ENCODE data around the gene ACTA1. TPM values are rescaled to one million over a fixed set of nuclear protein-coding genes. Genes with fewer than 3 reads are reported as not detected.
"Not testable (repeated sequence)": the region's sequence is repeated elsewhere in the genome, so short reads cannot be mapped to it uniquely, and the experiment has no call there.

Gene ACTA1
- total RNA-seq, 4 donors from 2014 or later, result 0.59 to 2.6 (median 1.7) TPM

DNA sequence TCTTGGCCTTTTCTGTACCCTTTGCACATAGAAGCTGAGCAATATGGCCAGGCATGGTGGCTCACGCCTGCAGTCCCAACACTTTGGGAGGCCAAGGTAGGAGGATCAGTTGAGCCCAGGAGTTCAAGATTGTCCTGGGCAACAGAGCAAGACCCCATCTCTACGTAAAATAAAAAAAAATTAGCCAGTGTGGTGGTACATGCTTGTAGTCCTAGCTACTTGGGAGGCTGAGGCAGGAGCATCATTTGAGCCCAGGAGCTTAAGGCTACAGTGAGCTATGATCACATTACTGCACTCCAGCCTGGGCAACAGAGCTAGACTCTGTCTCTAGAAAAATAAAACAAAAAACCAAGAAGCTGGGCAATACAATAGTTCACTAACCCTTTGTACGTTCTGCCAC, 6.3 kb downstream of the ACTA1 start:
- no peak overlapping the region for H3K27ac ChIP-seq
- H3K4me1 ChIP-seq, result peaks cover 20% of the 10 kb centered on the region
- H3K27me3 ChIP-seq, result peaks cover 81% of the 10 kb centered on the region
- 84% methylated on average over 3 of the region's 3 CpGs for WGBS
- no peak overlapping the region for H3K4me3 ChIP-seq
- DNase-seq (ENCODE audit: low spot score in 2 of 2), result no peak
- no peak for TF ChIP-seq POLR2AphosphoS5 (IDR thresholded peaks at IDR 0.05)
- no peak for TF ChIP-seq POLR2A (IDR thresholded peaks at IDR 0.05)
- TF ChIP-seq EP300 (IDR thresholded peaks at IDR 0.05), result no peak
- TF ChIP-seq, protein P1, sequence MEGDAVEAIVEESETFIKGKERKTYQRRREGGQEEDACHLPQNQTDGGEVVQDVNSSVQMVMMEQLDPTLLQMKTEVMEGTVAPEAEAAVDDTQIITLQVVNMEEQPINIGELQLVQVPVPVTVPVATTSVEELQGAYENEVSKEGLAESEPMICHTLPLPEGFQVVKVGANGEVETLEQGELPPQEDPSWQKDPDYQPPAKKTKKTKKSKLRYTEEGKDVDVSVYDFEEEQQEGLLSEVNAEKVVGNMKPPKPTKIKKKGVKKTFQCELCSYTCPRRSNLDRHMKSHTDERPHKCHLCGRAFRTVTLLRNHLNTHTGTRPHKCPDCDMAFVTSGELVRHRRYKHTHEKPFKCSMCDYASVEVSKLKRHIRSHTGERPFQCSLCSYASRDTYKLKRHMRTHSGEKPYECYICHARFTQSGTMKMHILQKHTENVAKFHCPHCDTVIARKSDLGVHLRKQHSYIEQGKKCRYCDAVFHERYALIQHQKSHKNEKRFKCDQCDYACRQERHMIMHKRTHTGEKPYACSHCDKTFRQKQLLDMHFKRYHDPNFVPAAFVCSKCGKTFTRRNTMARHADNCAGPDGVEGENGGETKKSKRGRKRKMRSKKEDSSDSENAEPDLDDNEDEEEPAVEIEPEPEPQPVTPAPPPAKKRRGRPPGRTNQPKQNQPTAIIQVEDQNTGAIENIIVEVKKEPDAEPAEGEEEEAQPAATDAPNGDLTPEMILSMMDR (IDR thresholded peaks at IDR 0.05), result no peak
- H3K36me3 ChIP-seq, result no peaks in the 10 kb centered on the region
- H3K9me3 ChIP-seq, result no peaks in the 10 kb centered on the region

DNA sequence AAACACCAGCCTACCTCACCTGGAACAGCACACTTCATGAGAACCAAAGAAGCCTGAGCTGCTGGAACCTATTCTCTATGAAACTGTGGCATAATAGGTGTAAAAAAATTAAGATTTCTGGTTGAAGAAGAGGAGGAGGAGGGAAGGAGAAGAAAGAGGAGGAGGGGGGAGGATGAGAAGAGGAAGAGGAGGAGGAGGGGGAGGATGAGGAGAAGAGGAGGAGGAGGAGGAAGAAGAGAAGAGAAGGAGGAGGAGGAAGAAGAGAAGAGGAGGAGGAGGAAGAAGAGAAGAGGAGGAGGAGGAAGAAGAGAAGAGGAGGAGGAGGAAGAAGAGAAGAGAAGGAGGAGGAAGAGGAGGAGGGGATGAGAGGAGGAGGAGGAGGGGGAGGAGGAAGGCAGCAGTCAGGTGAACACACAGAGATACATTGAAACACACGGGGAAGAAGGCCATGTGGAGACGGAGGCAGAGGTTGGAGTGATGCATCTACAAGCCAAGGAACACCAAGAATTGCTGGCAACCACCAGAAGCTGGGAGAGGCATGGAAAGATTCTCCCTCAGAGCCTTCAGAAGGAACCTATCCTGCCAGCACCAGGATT, 8.2 kb downstream of the ACTA1 start:
- no peaks in the 10 kb centered on the region for H3K36me3 ChIP-seq
- 76% methylated on average over 2 of the region's 2 CpGs for WGBS
- TF ChIP-seq POLR2AphosphoS5 (IDR thresholded peaks at IDR 0.05) (no peak), EP300 (IDR thresholded peaks at IDR 0.05) (no peak), POLR2A (IDR thresholded peaks at IDR 0.05) (no peak)
- TF ChIP-seq, protein P1 (IDR thresholded peaks at IDR 0.05), result no peak
- no peaks in the 10 kb centered on the region for H3K9me3 ChIP-seq
- DNase-seq (ENCODE audit: low spot score in 2 of 2), result no peak
- H3K4me3 ChIP-seq, result no peak overlapping the region
- peaks cover 65% of the 10 kb centered on the region for H3K27me3 ChIP-seq
- H3K4me1 ChIP-seq, result peaks cover under 1% of the 10 kb centered on the region
- H3K27ac ChIP-seq, result no peak overlapping the region

DNA sequence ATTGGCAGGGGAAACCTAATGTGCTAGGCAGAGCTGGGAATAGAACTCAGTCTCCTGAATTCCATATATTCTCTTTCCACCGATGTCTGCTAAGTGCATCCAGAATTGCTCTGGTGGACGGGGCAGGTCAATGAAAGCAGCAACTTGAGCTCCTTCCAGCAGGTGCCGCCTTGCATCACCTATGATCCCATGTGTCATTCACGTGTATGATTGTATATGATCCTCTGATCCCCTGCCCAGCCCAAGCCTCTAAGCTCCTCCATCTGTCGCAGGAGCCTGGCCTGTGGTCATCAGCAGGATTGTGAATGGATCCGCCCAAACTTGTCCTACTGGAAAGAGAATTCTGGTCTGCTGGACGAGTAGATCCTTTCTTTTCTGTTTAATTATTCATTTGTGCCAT, 13.1 kb downstream of the ACTA1 start:
- no peak for DNase-seq (ENCODE audit: low spot score in 2 of 2)
- H3K9me3 ChIP-seq, result no peaks in the 10 kb centered on the region
- 78% methylated on average over 7 of the region's 7 CpGs for WGBS
- H3K36me3 ChIP-seq, result no peaks in the 10 kb centered on the region
- H3K4me3 ChIP-seq, result no peak overlapping the region
- H3K4me1 ChIP-seq, result no peaks in the 10 kb centered on the region
- TF ChIP-seq EP300 (IDR thresholded peaks at IDR 0.05) (no peak), POLR2A (IDR thresholded peaks at IDR 0.05) (no peak), POLR2AphosphoS5 (IDR thresholded peaks at IDR 0.05) (no peak)
- TF ChIP-seq, protein P1 (IDR thresholded peaks at IDR 0.05), result no peak
- H3K27me3 ChIP-seq, result peaks cover 31% of the 10 kb centered on the region
- no peak overlapping the region for H3K27ac ChIP-seq

DNA sequence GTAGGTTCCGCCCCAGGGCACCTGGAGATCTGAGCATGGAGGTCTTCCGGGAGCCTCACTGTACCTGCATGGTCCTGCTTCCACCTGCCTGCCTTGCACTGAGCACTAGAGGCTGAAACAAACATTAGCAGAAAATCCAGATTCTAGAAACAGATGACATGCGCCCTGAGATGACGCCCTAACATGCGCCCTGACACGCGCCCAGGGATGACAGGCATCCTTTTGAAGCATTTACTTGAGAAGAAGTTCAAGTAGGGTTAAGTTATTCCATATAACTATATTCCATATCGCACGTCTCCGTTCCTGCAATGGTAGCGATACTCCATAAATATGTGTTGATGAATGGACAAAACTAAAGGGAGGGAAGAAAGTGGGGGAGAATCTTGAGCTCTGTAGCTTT, 13.7 kb downstream of the ACTA1 start:
- no peaks in the 10 kb centered on the region for H3K9me3 ChIP-seq
- no peaks in the 10 kb centered on the region for H3K4me1 ChIP-seq
- no peaks in the 10 kb centered on the region for H3K36me3 ChIP-seq
- no peak for DNase-seq (ENCODE audit: low spot score in 2 of 2)
- TF ChIP-seq, protein P1 (IDR thresholded peaks at IDR 0.05), result no peak
- no peak for TF ChIP-seq EP300 (IDR thresholded peaks at IDR 0.05)
- no peak for TF ChIP-seq POLR2AphosphoS5 (IDR thresholded peaks at IDR 0.05)
- TF ChIP-seq POLR2A (IDR thresholded peaks at IDR 0.05), result no peak
- 85% methylated on average over 11 of the region's 11 CpGs for WGBS
- no peak overlapping the region for H3K27ac ChIP-seq
- no peak overlapping the region for H3K4me3 ChIP-seq
- H3K27me3 ChIP-seq, result peaks cover 26% of the 10 kb centered on the region

DNA sequence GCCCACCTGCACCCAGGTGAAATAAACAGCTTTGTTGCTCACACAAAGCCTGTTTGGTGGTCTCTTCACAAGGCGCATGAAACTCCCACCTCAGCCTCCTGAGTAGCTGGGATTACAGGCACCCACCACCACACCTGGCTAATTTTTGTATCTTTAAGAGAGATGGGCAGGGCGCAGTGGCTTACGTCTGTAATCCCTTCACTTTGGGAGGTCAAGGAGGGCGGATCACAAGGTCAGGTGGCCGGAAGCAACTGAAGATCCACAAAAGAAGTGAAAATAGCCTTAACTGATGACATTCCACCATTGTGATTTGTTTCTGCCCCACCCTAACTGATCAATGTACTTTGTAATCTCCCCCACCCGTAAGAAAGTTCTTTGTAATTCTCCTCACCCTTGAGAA, 15.3 kb downstream of the ACTA1 start:
- WGBS, result 79% methylated on average over 6 of the region's 6 CpGs
- peaks cover 20% of the 10 kb centered on the region for H3K27me3 ChIP-seq
- not testable (repeated sequence) for DNase-seq (ENCODE audit: low spot score in 2 of 2); H3K9me3 ChIP-seq; H3K4me3 ChIP-seq; H3K27ac ChIP-seq; H3K4me1 ChIP-seq; H3K36me3 ChIP-seq

DNA sequence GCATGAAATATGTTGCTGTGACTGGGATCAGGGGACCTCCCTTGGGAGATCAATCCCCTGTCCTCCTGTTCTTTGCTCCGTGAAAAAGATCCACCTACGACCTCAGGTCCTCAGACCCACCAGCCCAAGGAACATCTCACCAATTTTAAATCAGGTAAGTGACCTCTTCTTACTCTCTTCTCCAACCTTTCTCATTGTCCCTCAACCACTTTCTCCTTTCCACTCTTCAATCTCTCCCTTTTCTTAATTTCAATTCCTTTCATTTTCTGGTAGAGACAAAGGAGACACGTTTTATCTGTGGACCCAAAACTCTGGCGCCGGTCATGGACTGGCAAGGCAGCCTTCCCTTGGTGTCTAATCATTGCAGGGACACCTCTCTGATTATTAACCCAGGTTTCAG, 21.1 kb downstream of the ACTA1 start:
- not testable (repeated sequence) for H3K27ac ChIP-seq; H3K9me3 ChIP-seq; H3K4me3 ChIP-seq; DNase-seq (ENCODE audit: low spot score in 2 of 2); H3K36me3 ChIP-seq
- 87% methylated on average over 5 of the region's 5 CpGs for WGBS
- Histone ChIP-seq H3K4me1 (peaks cover 38% of the 10 kb centered on the region), H3K27me3 (peaks cover 31% of the 10 kb centered on the region)
